NCI-H146 treated with DMSO at 0.1 percent for 48 hours (cell line): ENCODE data around the gene MAP6D1.

Experiments
- DNase-seq: peaks from one replicate; lab custom pipeline; 2025; ENCODE audit not compliant: unreplicated experiment; lab: John Stamatoyannopoulos, UW

The MAP6D1 gene

DNA sequence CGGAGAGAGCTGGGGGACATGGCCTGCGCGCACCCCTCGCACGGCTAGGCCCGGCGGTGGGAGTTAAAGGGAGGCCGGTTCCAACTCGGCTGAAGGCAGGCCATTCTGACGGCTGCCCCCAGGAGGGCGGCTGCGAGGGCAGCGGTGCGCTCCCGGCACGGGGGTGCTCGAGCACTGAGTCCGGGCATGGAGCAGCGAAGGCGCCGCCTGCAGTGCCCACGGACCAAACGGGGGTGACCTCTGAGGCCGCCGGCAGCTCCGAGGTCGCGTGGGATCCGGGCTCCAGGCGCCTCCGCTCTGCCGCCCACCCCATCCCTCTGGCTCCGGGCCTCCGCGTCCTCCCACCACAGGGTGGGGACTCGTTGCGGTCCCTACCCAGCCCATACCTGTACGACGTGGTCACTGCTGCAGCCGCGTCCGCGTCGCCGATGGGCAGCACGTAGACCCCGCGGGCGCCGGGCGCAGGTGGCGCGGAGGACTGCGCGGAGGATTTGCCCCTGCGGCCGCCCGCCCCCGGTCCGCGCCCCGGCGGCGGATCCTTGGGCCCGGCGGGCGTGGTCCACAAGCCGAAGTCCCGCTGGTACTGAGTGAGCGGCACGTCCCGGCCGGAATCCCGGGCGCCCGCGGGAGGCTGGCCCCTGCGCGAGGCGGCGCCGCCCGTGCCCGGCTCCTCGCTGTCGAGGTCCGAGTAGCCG lies 469 bp downstream of the MAP6D1 start:
- DNase-seq = no peak

DNA sequence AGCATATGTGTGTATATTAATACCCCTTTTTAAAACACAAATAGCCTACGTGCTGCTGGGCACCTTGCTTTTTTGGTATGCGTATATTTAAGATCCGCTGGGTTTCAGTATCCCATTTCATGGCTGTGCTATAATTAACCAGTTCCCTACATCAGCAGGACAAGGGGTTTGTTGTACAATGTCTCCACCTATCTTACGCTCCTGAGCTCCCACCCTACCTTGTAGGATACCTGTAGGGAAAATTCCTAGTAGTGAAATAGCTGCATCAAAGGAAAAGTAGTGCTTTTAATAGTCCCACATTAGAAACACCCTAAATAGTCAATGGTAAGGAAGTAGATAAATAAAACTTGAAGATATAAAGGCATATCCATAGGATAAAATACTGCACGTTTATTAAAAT lies 1.4 kb downstream of the MAP6D1 start:
- peak; percentile 75 for DNase-seq

- DNase-seq = no peak
These were observed 2.7 kb downstream of the MAP6D1 start for GRCh38 chr3:183822631-183823030.

- DNase-seq = no peak
These were observed 5.5 kb downstream of the MAP6D1 start for GRCh38 chr3:183819831-183820230.

DNA sequence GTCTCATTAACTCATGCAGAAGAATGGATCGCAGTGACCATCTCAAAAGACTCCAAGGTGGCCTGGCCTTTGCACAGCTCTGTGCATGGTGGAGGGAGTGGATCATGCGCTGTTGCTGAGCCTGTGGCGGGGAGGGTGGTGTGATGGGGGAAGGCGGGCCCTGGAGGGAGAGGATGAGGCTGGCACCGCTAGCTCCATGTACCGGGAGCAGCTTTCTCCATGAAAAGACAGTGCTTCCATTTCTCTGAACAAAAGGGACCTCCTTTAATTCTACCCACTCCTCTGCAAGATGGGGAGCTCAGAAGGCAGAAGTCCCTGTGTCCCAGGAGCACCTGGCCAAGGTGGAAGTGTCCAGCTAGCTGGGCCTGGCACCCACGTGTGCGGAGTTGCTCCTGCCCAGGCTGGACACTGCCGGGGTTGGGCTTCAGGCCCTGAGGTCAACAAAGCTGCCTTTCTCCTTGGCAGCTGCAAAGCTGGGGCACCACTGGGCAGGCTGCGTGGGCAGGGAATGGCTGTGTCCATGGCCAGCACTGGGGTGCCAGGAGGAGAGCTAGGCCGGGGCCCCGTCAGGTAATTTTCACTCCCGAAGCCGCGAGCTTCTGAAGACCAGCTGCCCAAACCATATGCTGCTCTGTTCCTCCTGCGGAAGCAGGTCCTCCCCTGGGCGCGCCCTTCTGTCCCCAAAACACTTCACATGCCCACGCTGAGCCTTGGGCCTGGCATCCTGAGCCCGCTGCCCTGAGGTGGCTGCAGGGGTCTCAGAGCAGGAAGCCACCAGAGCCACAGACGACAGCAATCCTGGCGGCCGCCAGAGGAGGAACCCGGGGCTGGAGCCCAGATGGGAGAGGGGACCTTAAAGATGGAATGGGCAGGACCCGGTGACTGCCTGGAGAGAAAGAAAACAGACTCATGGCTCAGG lies 6.4 kb downstream of the MAP6D1 start:
- DNase-seq = no peak

- no peak for DNase-seq
These were observed 7.2 kb downstream of the MAP6D1 start for GRCh38 chr3:183818041-183818620.

GRCh38 chr3:183817639-183818038 lies 7.7 kb downstream of the MAP6D1 start:
- DNase-seq = no peak

DNA sequence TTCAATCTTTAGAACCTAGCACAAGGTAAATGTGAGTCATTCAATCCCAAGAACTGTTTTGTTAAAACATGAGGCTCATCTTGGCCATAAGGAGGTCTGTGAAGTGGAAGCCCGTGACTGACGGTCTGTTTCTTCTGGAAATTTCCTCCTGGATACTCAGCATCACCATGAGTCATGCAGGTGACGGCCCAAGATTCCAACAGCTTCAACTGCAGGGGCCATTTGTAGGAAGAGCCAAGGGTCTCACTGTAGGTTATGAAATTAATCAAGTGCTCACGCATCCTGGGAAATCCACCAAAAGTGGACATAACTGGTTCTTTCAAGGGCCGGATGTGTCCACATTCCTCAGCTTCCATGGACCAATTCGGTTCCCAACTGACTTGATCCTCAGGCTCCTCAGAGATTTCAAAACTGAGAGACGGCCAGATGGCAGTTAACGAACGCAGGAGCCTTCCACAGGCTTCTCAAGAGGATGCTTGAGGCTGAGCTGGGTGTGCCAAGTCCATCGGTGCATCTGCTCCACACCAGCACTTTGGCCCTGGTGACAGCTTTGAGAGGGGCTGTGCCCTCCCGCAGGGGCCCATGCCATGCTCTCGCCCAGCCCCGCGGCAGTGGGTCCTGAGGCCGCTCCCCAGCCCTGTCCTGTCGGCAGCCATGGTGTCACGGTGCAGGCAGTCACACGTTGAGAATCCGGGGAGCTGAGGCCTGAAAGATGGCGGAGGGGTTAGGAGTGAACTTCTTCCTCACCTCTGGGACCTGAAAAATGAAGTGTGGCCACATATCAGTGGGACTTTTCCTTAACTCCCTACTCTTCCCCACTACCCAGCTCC lies 8.5 kb downstream of the MAP6D1 start:
- no peak for DNase-seq

GRCh38 chr3:183815951-183816475 lies 9.4 kb downstream of the MAP6D1 start:
- DNase-seq = no peak

DNA sequence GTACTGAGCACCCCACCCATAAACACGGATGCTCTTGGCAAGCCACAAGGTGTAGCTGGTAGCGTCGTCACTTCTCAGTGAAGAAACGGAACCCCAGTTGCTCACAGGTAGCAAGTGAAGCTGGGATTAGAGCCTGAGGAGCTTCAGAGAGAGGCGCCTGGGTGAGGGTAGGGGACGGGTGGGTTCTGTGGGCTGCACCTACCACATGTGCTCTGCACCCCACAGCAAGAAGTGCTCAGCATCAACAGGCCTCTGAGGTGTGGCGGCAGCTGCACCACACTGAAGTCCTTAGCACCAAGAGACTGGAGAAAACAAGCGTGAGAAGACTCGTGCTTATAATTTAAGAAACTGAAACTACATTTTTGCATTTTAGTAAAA lies 9.8 kb downstream of the MAP6D1 start:
- DNase-seq = no peak

GRCh38 chr3:183814240-183814639 lies 11.1 kb downstream of the MAP6D1 start:
- DNase-seq = no peak

DNA sequence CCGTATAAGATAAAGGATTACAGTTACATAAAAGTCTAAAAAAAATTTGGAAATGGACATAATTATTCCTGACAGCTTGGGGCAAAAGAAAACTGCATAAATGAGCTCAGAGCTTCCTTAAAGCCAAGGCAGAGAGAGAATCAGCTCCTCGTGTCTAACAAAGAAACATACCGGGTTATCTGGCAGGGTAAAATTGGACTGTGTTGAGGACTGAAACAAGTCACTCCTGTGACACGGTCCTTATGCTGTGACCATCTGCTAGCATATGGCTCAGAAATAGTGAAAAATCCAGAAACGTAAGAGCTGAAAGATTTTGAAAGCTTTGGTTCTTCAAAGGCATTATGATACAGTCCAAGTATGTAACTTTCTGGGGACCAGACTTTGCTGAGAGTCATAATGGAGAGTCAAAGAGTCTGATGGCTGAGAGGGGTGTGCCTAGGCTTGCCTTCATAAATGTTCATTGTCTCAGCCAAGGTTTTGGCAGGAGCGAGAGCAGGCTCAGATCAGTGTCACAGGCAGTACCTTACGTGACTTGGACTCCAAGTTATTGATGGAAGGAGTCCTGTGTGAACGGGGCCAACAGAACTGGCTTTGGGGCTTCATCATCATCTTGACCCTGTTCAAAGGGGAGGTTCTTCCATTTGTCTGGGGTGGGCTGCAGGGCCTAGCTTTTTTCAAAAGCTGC lies 12.5 kb downstream of the MAP6D1 start:
- no peak for DNase-seq

- DNase-seq = no peak
These were observed 13.7 kb downstream of the MAP6D1 start for GRCh38 chr3:183811638-183812037.

GRCh38 chr3:183810643-183811594 lies 14.5 kb downstream of the MAP6D1 start:
- DNase-seq = no peak

- peak; percentile 99 for DNase-seq
These were observed 16.1 kb downstream of the MAP6D1 start for GRCh38 chr3:183809270-183809669.

GRCh38 chr3:183808355-183808754 lies 17.0 kb downstream of the MAP6D1 start:
- no peak for DNase-seq

DNA sequence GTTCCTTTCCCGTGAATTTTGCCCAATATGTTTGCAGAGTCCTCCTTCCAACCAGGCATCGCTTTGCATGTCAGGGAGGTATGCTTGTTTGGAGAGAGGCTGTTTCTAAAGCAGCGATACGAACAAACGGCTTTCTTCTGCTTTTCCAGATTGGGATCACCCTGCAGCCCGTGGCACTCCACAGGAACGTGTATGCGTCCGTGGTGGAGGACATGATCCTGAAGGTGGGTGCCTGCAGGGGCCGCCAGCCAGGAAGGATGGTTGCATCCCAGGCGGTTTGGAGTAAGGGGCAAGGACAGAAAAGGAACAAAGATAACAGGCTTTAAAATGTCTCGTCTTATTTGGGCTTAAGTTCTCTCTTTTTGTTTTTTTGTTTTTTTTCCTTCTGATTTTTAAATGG lies 17.5 kb downstream of the MAP6D1 start:
- DNase-seq = no peak

DNA sequence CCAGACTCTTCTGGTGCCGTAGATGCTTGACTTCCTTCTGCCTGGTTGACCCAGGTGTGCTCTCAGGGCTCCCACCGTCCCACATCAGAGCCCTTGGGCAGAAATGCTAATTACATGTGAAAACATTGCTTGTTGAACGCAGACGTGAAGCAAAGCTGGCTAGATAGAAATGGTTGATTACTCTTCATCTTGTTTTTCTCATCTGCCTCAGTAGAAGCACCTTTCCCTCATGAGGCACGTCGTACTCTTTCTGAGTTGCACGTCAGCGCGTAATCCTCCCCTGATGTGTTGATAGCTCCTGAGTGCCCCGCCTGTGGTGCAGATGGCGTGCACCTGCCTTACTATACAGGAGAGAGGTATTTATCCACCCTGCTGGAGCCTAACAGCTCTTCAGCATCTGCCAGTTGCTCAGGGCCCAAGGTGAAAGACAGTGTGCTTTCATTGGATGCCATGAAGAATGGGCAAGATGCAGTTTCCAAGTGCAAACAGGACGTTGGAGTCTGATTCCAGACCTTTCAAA lies 18.1 kb downstream of the MAP6D1 start:
- peak; percentile 99 for DNase-seq

DNA sequence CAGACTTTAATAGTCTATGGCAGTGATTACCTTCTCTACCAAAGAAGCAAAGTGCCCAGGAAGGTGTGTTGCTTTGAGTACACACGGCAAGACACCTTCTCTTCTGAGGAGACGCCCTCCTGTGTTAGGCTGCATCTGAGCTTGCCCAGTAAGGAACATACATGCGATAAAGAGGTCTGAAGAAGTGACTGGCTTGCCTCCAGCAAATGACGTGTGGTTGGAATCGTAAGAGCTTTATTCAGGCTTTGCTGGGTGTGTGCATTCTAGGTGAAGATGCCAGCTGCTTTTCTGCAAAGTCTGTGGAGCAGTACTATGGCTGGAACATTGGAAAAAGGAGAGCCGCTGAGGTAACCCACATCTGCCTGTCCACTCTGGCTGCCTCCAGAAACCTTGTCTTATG lies 22.4 kb downstream of the MAP6D1 start:
- DNase-seq = no peak
